GM12878 (cell line): ENCODE results near the gene GIGYF2. TPM values are rescaled to one million over a fixed set of nuclear protein-coding genes. Genes with fewer than 3 reads are reported as not detected.

ENCODE experiments used
- ATAC-seq: fragments of 200-7000 bp; cut with Tn5 transposase; 3 replicates; pipeline ENCODE4 v1.9.1; 2020; ENCODE audit warnings: mild to moderate bottlenecking, moderate library complexity
- BruUV-seq: library from RNA; stranded (reverse); fragments of 400-500 nt; replicated peaks from 2 replicates; lab custom pipeline; 2021; lab: Mats Ljungman, UMichigan
- CTCF ChIA-PET: fragments of 300-600 bp; sonication (Branson Sonifier 250); formaldehyde crosslinking; extraction: SDS; loops from one replicate; lab custom pipeline; 2021; ENCODE audit warnings: inconsistent platforms; lab: Yijun Ruan, JAX
- POLR2A ChIA-PET: fragments of 350-600 bp; formaldehyde crosslinking; extraction: SDS; loops from one replicate; lab custom pipeline; 2021; ENCODE audit warnings: inconsistent platforms; lab: Charles Lee
- RAD21 ChIA-PET: fragments of 300-600 bp; sonication (Branson Sonifier 250); formaldehyde crosslinking; loops from one replicate; lab custom pipeline; 2023; ENCODE audit warnings: antibody characterized with exemption; ENCODE audit not compliant: unreplicated experiment; lab: Charles Lee
- SMC1A ChIA-PET: fragments of 300-600 bp; sonication (Branson Sonifier 250); formaldehyde crosslinking; loops from one replicate; lab custom pipeline; 2023; ENCODE audit not compliant: unreplicated experiment, uncharacterized antibody; lab: Charles Lee
- DNase-seq: peaks from one replicate; pipeline ENCODE4 v3.0.0-alpha.2; 2011; ENCODE audit warnings: low read depth, low spot score
- FAIRE-seq: peaks from 3 replicates; lab custom pipeline; 2011; peaks lifted over from hg19 to GRCh38; lab: Jason Lieb, UNC
- H2AFZ ChIP-seq: 2 replicates; pipeline ENCODE4 v1.6.0; 2011; ENCODE audit warnings: low read depth, low read length, control low read depth; ENCODE audit not compliant: control insufficient read depth
- H3K27ac ChIP-seq: 2 replicates; pipeline ENCODE4 v1.5.1; 2011; ENCODE audit warnings: control low read depth; ENCODE audit not compliant: control insufficient read depth, insufficient read depth
- H3K27me3 ChIP-seq, 2 experiments: replicated peaks in 1 of 2; 2 replicates each; pipeline versions ENCODE4 v1.6.0 to v1.6.1; 2011; ENCODE audit warnings: low read length in 1 of 2; ENCODE audit not compliant: control insufficient read depth in 2 of 2, insufficient read depth in 2 of 2
- H3K36me3 ChIP-seq, 2 experiments: 2 replicates each; pipeline ENCODE4 v1.5.1; 2011; ENCODE audit warnings: low read length in 1 of 2; ENCODE audit not compliant: control insufficient read depth in 2 of 2, insufficient read depth in 2 of 2
- H3K4me1 ChIP-seq: 2 replicates; pipeline ENCODE4 v1.6.1; 2011; ENCODE audit warnings: mild to moderate bottlenecking, low read length, moderate library complexity, mixed read lengths; ENCODE audit not compliant: control insufficient read depth, insufficient read depth
- H3K4me2 ChIP-seq: 2 replicates; pipeline ENCODE4 v1.6.0; 2011; ENCODE audit warnings: control low read depth; ENCODE audit not compliant: control insufficient read depth, insufficient read depth
- H3K4me3 ChIP-seq: fragments of 200-600 bp; sonication (generic); 2 replicates; pipeline ENCODE4 v1.5.1; 2016
- H3K79me2 ChIP-seq: 2 replicates; pipeline ENCODE4 v1.6.0; 2011; ENCODE audit warnings: low read length; ENCODE audit not compliant: control insufficient read depth, insufficient read depth
- H3K9ac ChIP-seq: 2 replicates; pipeline ENCODE4 v1.8.0; 2011; ENCODE audit warnings: low read length, control low read depth, mixed read lengths; ENCODE audit not compliant: control insufficient read depth, insufficient read depth
- H3K9me3 ChIP-seq: replicated peaks from 3 replicates; pipeline ENCODE4 v1.5.1; 2011; ENCODE audit warnings: mild to moderate bottlenecking, low read length; ENCODE audit not compliant: control insufficient read depth, insufficient read depth
- H4K20me1 ChIP-seq: 2 replicates; pipeline ENCODE4 v1.6.0; 2011; ENCODE audit not compliant: control insufficient read depth, insufficient read depth
- BCLAF1 ChIP-seq: fragments of 450-650 bp; IDR thresholded peaks from 2 replicates; pipeline ENCODE4 v1.6.1; 2017; ENCODE audit warnings: antibody characterized with exemption, mild to moderate bottlenecking, moderate library complexity
- BRCA1 ChIP-seq: IDR thresholded peaks from 2 replicates; pipeline ENCODE4 v1.6.1; 2011; ENCODE audit warnings: low read depth, low read length, improper control_type of control experiment
- CREM ChIP-seq: IDR thresholded peaks from 2 replicates; pipeline ENCODE4 v1.6.1; 2014; ENCODE audit warnings: antibody characterized with exemption, low read depth
- GABPA ChIP-seq: IDR thresholded peaks from 2 replicates; pipeline ENCODE4 v1.6.1; 2014; ENCODE audit warnings: antibody characterized with exemption, low read depth, mild to moderate bottlenecking, inconsistent platforms
- MEF2A ChIP-seq: IDR thresholded peaks from 2 replicates; pipeline ENCODE4 v1.6.1; 2011; ENCODE audit warnings: low read depth, mild to moderate bottlenecking, low read length, moderate library complexity; ENCODE audit not compliant: insufficient read depth
- NR2F1 ChIP-seq: fragments of 450-650 bp; conservative IDR thresholded peaks from 2 replicates; pipeline ENCODE4 v1.6.1; 2017; ENCODE audit warnings: mild to moderate bottlenecking
- POLR2AphosphoS2 ChIP-seq: IDR thresholded peaks from 2 replicates; pipeline ENCODE4 v1.6.1; 2011; ENCODE audit warnings: low read depth, mild to moderate bottlenecking, low read length, improper control_type of control experiment, moderate library complexity
- RCOR1 ChIP-seq: conservative IDR thresholded peaks from 2 replicates; pipeline ENCODE4 v1.6.1; 2012; ENCODE audit warnings: low read depth, low read length, improper control_type of control experiment
- SMARCA5 ChIP-seq: fragments of 450-650 bp; IDR thresholded peaks from 2 replicates; pipeline ENCODE4 v1.6.1; 2017; ENCODE audit warnings: mild to moderate bottlenecking
- SUPT20H ChIP-seq: IDR thresholded peaks from 2 replicates; pipeline ENCODE4 v1.6.1; 2011; ENCODE audit warnings: low read depth, mild to moderate bottlenecking, low read length, moderate library complexity, borderline replicate concordance; ENCODE audit not compliant: control insufficient read depth
- TBL1XR1 ChIP-seq: IDR thresholded peaks from 2 replicates; pipeline ENCODE4 v1.6.1; 2012; ENCODE audit warnings: low read depth, low read length, improper control_type of control experiment
- TCF12 ChIP-seq: IDR thresholded peaks from 2 replicates; pipeline ENCODE4 v1.6.1; 2011; ENCODE audit warnings: low read depth, mild to moderate bottlenecking, low read length
- TCF7 ChIP-seq: IDR thresholded peaks from 2 replicates; pipeline ENCODE4 v1.6.1; 2014; ENCODE audit warnings: antibody characterized with exemption, borderline replicate concordance
- WGBS: methylation state at CpG from one replicate; pipeline ENCODE4 v1.1.6; 2016; ENCODE audit warnings: low lambda C conversion rate; ENCODE audit not compliant: insufficient replicate concordance, insufficient coverage; ENCODE audit errors: missing lambda C conversion rate; 5-methylcytosine and 5-hydroxymethylcytosine counted together
- in situ Hi-C: fragments of 300-500 bp; cut with MboI; formaldehyde crosslinking; loops from 9 replicates; pipeline ENCODE4 v1.14.3; 2018; ENCODE audit warnings: mixed read lengths
- intact Hi-C: fragments of 100-400 bp; cut with micrococcal nuclease; formaldehyde crosslinking; loops from one replicate; pipeline ENCODE4 v1.14.2; 2022; ENCODE audit not compliant: unreplicated experiment
- polyA plus RNA-seq, 11 experiments: library from polyadenylated mRNA; depleted of rRNA in 4 of 11; unstranded in 6 of 11; stranded (reverse) in 5 of 11; fragments of >200 nt; fragmentation: Nextera tagmentation in 4 of 11; fragmentation: Illumina TruSeq in 1 of 11; extraction: Ambion mirVana in 4 of 11; extraction: Trizol in 1 of 11; gene quantifications; 1 replicate in 1 of 11; 2 replicates in 10 of 11; pipeline versions ENCODE4 v1.2.1 to v1.2.3, GENCODE V29; 2011 to 2016; ENCODE audit warnings: inconsistent platforms in 2 of 11, missing spikeins in 2 of 11, low read depth in 1 of 11
- total RNA-seq, 4 experiments: library from RNA; depleted of rRNA in 3 of 4; stranded (reverse); fragments of >200 nt in 3 of 4; fragmentation: Illumina TruSeq in 1 of 4; extraction: Trizol in 1 of 4; gene quantifications; 2 replicates each; pipeline versions ENCODE4 v1.2.1 to v1.2.3, GENCODE V29; 2013 to 2021
- TF ChIP-seq, protein P1 (sequence below): IDR thresholded peaks from 2 replicates; pipeline ENCODE4 v1.6.1; 2011; ENCODE audit warnings: borderline replicate concordance, low read depth, mild to moderate bottlenecking, moderate library complexity, low read length; ENCODE audit not compliant: insufficient read depth, poor library complexity, severe bottlenecking

The GIGYF2 gene
- total and polyA plus RNA-seq, 10 of the 15 experiments (the other 5 are each of a cell fraction or from before 2014, with no cell fraction given): 12.2 to 47.2 (median 39.0) TPM

DNA sequence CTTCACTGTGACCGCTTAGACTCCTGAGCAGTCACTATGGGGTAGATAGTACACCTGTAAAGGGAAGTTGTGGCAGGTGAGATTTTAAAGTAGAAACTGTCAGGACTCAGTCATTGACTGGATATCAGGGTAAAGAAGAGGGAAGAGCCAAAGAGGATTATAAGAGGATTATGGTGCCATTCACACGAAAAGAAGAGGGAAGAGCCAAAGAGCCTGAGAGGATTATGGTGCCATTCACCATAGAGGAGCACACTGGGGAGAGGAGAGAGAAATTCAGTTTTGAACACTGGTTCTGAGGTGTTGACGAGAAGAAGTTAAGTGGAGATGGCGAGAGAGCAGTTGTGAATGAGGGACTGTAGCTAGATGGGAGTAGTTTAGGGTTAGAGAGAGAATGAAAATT, 96.1 kb downstream of the GIGYF2 start:
- intact Hi-C loops: no loop called here
- no peaks in the 10 kb centered on the region for H3K79me2 ChIP-seq
- H4K20me1 ChIP-seq: no peaks in the 10 kb centered on the region
- ChIA-PET SMC1A (no interaction called here), RAD21 (no interaction called here), POLR2A (no interaction called here), CTCF (no interaction called here)
- no peak overlapping the region for H3K9ac ChIP-seq
- no peak overlapping the region for H3K4me3 ChIP-seq
- H3K36me3 ChIP-seq: peaks cover 3 to 34% of the 10 kb centered on the region in 2 experiments
- in situ Hi-C loops: no loop called here
- TF ChIP-seq BRCA1 (no peak), POLR2AphosphoS2 (no peak), TCF7 (no peak), TCF12 (no peak)
- WGBS: 91% methylated on average over 4 of the region's 4 CpGs
- ATAC-seq: no peak
- H3K27me3 ChIP-seq: no peaks in the 10 kb centered on the region
- no peaks in the 10 kb centered on the region for H3K9me3 ChIP-seq
- DNase-seq: no peak
- BruUV-seq: no TSS peak
- no peak overlapping the region for H3K4me2 ChIP-seq
- no peak overlapping the region for H2AFZ ChIP-seq
- H3K4me1 ChIP-seq: no peaks in the 10 kb centered on the region
- H3K27ac ChIP-seq: no peak overlapping the region
- FAIRE-seq: no peak

GRCh38 chr2:232794981-232795380, 97.8 kb downstream of the GIGYF2 start:
- no TSS peak for BruUV-seq
- no peak overlapping the region for H2AFZ ChIP-seq
- ChIA-PET SMC1A (interaction anchor here (0.9 to 1.0 kb wide), 2 partner anchors 8 to 35 kb away, joined by 3 read pairs; no protein-coding TSS in a partner anchor), CTCF (interaction anchor here (0.7 to 0.8 kb wide), 2 partner anchors 25 to 648 kb away, joined by 3 to 5 read pairs; no protein-coding TSS in a partner anchor), POLR2A (interaction anchor here (0.5 kb wide), 1 partner anchor 439 kb away, joined by 6 read pairs; no protein-coding TSS in a partner anchor), RAD21 (no interaction called here)
- ATAC-seq (no peak), FAIRE-seq (no peak), DNase-seq (no peak)
- H3K4me3 ChIP-seq: no peak overlapping the region
- H3K9ac ChIP-seq: no peak overlapping the region
- 100% methylated on average over 1 of the region's 1 CpG for WGBS
- H3K79me2 ChIP-seq: no peaks in the 10 kb centered on the region
- no peak overlapping the region for H3K27ac ChIP-seq
- intact Hi-C loops (no loop called here), in situ Hi-C loops (no loop called here)
- TF ChIP-seq BCLAF1: no peak
- no peak for TF ChIP-seq NR2F1
- TF ChIP-seq, protein P1, sequence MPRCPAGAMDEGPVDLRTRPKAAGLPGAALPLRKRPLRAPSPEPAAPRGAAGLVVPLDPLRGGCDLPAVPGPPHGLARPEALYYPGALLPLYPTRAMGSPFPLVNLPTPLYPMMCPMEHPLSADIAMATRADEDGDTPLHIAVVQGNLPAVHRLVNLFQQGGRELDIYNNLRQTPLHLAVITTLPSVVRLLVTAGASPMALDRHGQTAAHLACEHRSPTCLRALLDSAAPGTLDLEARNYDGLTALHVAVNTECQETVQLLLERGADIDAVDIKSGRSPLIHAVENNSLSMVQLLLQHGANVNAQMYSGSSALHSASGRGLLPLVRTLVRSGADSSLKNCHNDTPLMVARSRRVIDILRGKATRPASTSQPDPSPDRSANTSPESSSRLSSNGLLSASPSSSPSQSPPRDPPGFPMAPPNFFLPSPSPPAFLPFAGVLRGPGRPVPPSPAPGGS: no peak
- TF ChIP-seq TBL1XR1: no peak
- TF ChIP-seq GABPA: no peak
- TF ChIP-seq MEF2A: no peak
- no peak for TF ChIP-seq CREM
- no peak for TF ChIP-seq SUPT20H
- TF ChIP-seq RCOR1: no peak
- TF ChIP-seq SMARCA5: no peak
- no peaks in the 10 kb centered on the region for H3K4me1 ChIP-seq
- no peak overlapping the region for H3K4me2 ChIP-seq
- no peaks in the 10 kb centered on the region for H3K9me3 ChIP-seq
- peaks cover 3 to 33% of the 10 kb centered on the region in 2 experiments for H3K36me3 ChIP-seq
- no peaks in the 10 kb centered on the region for H4K20me1 ChIP-seq
- H3K27me3 ChIP-seq: no peaks in the 10 kb centered on the region
